Measurements from ENCODE around the gene SENP2. TPM values are rescaled to one million over a fixed set of nuclear protein-coding genes. Genes with fewer than 3 reads are reported as not detected.
A peak's percentile ranks its signal among the peaks of the same experiment; 100 is the strongest.
"Not testable (repeated sequence)": the region's sequence is repeated elsewhere in the genome, so short reads cannot be mapped to it uniquely, and the experiment has no call there.

Gene SENP2
- total and polyA plus RNA-seq, 7 experiments from 2014 or later, result 11.0 to 59.2 (median 40.8) TPM

DNA sequence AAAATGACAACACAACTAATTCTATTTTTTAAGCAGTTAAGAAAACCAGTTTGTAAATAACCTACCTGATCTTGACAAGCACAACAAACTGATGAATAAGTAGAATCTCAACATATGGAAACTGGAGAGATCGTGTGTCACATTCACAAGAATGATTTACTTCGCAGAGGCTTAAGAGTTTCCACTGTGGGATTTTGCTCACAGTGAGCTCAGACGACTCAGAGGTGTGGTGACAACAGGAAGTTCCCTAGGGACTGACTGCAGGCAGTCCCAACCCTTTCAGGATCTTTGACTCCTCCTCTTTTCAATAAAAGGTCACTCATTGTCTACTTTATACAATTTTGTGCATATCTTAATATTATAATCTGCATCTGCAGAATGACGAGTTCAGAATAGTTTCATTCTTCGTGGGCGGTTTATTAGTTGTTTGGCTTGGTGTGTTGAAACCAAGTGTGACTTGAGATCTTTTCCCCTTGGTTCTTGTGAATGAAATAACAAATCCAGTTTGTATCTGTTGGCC is 33.7 kb upstream of the SENP2 start, which contains the start of gene LIPH:
TSS of gene LIPH (minus strand) at position 231 of the 520 bp plus-strand sequence. CDS start at position 114, 117 bp downstream.
- Mint-ChIP-seq H3K36me3 (no peaks in the 10 kb centered on the region), H3K27ac (no peak within 1 kb of the TSS), H3K9me3 (no peaks in the 10 kb centered on the region), H3K27me3 (no peaks in the 10 kb centered on the region), H3K4me1 (peaks cover 0 to 8% (median 0%) of the 10 kb centered on the region in 7 donors), H3K4me3 (peak within 1 kb of the TSS in 1 of 10 donors; percentile 4)
- no peak within 1 kb of the TSS for H3K27ac ChIP-seq (ENCODE audit: low read depth, low read length)
- intact Hi-C loops (cut with micrococcal nuclease), result no loop called here
- no peaks in the 10 kb centered on the region for H3K4me1 ChIP-seq (ENCODE audit: control insufficient read depth in 2 of 2, insufficient read depth in 2 of 2, low read length in 2 of 2)
- no peaks in the 10 kb centered on the region for H3K27me3 ChIP-seq (ENCODE audit: control insufficient read depth in 2 of 2, insufficient read depth in 2 of 2, low read length in 2 of 2)
- H3K9me3 ChIP-seq (ENCODE audit: control insufficient read depth in 2 of 3, low read length in 3 of 3), result no peaks in the 10 kb centered on the region
- no peaks in the 10 kb centered on the region for H3K36me3 ChIP-seq (ENCODE audit: control insufficient read depth in 2 of 3, insufficient read depth in 3 of 3, low read length in 3 of 3)
- ATAC-seq (no peak), DNase-seq (no peak)
- ChIA-PET POLR2A (no interaction called here), CTCF (no interaction called here)
- H3K4me3 ChIP-seq (ENCODE audit: low read length), result no peak within 1 kb of the TSS

DNA sequence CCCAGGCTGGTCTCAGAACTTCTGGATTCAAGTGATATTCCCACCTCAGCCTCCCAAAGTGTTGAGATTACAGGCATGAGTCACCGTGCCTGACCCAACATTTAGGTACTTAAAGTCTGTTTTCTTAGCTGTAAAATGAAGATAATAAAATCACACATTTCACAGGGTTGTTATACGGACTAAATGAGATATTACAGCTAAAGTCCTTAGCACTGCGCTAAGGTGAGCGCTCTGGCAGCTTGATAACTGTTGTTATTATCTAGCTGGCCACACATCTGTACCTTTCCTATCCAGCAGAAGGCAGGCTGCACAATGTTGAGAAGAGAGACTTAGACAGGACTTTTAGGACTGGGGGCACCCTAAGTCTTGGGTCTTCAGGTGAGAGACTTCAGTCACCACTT is 31.0 kb upstream of the SENP2 start:
- POLR2A ChIA-PET, result no interaction called here
- DNase-seq (no peak), ATAC-seq (no peak)
- Mint-ChIP-seq H3K4me3 (no peak overlapping the region), H3K27ac (no peak overlapping the region), H3K36me3 (no peaks in the 10 kb centered on the region), H3K9me3 (no peaks in the 10 kb centered on the region), H3K27me3 (peaks cover 0 to 5% (median 2%) of the 10 kb centered on the region in 5 donors), H3K4me1 (peaks cover 6 to 17% (median 12%) of the 10 kb centered on the region in 7 donors)
- Histone ChIP-seq H3K36me3 (ENCODE audit: control insufficient read depth in 2 of 3, insufficient read depth in 3 of 3, low read length in 3 of 3) (no peaks in the 10 kb centered on the region), H3K4me3 (ENCODE audit: low read length) (no peak overlapping the region), H3K9me3 (ENCODE audit: control insufficient read depth in 2 of 3, low read length in 3 of 3) (no peaks in the 10 kb centered on the region), H3K27me3 (ENCODE audit: control insufficient read depth in 2 of 2, insufficient read depth in 2 of 2, low read length in 2 of 2) (no peaks in the 10 kb centered on the region), H3K4me1 (ENCODE audit: control insufficient read depth in 2 of 2, insufficient read depth in 2 of 2, low read length in 2 of 2) (no peaks in the 10 kb centered on the region), H3K27ac (ENCODE audit: low read depth, low read length) (no peak overlapping the region)
- intact Hi-C loops (cut with micrococcal nuclease), result no loop called here
- CTCF ChIA-PET, result interaction anchor here (0.6 kb wide), 1 partner anchor 19 kb away, joined by 3 read pairs; no protein-coding TSS in a partner anchor

DNA sequence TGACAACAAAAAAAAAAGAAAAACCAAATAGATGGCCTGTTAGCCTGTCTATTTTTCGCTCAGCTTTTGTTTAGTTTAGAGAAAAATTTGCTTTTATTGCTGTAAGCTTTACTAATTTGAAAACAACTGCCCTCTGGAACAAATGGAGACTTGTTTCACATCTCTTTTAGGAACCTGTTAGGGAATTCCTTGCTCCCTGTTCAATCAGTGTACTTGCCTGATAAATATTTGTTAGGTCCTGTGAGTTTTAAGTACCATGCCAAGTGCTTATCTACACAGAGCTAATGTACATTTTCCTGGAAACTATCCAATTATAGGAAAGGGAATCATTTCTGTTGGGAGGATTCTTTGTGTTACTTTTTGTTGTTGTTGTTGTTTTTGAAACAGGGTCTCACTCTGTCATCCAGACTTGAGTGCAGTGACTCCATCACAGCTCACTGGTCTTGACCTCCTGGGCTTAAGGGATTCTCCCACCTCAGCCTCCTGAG is 30.2 kb upstream of the SENP2 start:
- H3K27ac ChIP-seq (ENCODE audit: low read depth, low read length), result no peak overlapping the region
- H3K36me3 Mint-ChIP-seq, result no peaks in the 10 kb centered on the region
- H3K4me3 Mint-ChIP-seq, result no peak overlapping the region
- no peaks in the 10 kb centered on the region for H3K4me1 ChIP-seq (ENCODE audit: control insufficient read depth in 2 of 2, insufficient read depth in 2 of 2, low read length in 2 of 2)
- no peaks in the 10 kb centered on the region for H3K27me3 ChIP-seq (ENCODE audit: control insufficient read depth in 2 of 2, insufficient read depth in 2 of 2, low read length in 2 of 2)
- peaks cover 6 to 18% (median 14%) of the 10 kb centered on the region in 7 donors for H3K4me1 Mint-ChIP-seq
- H3K9me3 ChIP-seq (ENCODE audit: control insufficient read depth in 2 of 3, low read length in 3 of 3), result no peaks in the 10 kb centered on the region
- intact Hi-C loops (cut with micrococcal nuclease), result no loop called here
- POLR2A ChIA-PET, result no interaction called here
- H3K27ac Mint-ChIP-seq, result no peak overlapping the region
- H3K9me3 Mint-ChIP-seq, result no peaks in the 10 kb centered on the region
- no peaks in the 10 kb centered on the region for H3K36me3 ChIP-seq (ENCODE audit: control insufficient read depth in 2 of 3, insufficient read depth in 3 of 3, low read length in 3 of 3)
- no peak overlapping the region for H3K4me3 ChIP-seq (ENCODE audit: low read length)
- peaks cover 0 to 5% (median 2%) of the 10 kb centered on the region in 5 donors for H3K27me3 Mint-ChIP-seq
- ATAC-seq, result no peak
- CTCF ChIA-PET, result no interaction called here
- DNase-seq, result no peak

DNA sequence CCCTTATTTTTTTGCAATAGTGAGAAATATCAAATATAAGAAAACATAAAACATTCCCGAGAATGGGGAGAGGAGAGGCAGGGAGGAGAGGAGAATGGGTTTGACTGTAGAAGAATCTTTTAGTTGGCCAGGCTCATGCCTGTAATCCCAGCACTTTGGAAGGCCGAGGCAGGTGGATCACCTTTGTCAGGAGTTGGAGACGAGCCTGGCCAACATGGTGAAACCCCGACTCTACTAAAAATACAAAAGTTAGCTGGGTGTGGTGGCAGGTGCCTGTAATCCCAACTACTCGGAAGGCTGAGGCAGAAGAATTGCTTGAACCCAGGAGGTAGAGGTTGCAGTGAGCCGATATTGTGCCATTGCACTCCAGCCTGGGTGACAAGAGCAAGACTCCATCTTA is 29.5 kb upstream of the SENP2 start:
- intact Hi-C loops (cut with micrococcal nuclease); H3K27ac Mint-ChIP-seq: not testable (repeated sequence)

DNA sequence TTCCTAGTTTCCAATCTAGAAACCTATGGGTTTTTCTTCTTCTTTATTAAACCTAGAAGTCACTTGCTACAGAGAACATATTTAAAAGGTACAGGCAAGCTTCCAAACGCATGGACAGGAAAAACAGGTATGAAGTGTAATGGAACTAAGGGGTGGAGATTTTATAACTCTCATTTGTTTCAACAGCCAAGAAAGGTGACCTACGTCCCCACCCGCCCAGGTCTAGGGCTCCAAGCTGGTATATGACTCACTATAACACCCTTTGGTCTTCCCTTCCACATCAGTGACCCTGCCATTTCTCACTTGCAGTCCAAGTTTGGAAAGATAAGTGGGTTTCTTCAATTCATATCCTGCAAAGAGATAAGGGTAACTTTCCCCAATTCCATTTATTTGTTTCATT is 27.7 kb upstream of the SENP2 start:
- no peaks in the 10 kb centered on the region for H3K27me3 ChIP-seq (ENCODE audit: control insufficient read depth in 2 of 2, insufficient read depth in 2 of 2, low read length in 2 of 2)
- DNase-seq, result no peak
- peaks cover 0 to 12% of the 10 kb centered on the region in 2 donors for H3K4me1 ChIP-seq (ENCODE audit: control insufficient read depth in 2 of 2, insufficient read depth in 2 of 2, low read length in 2 of 2)
- peaks cover 0 to 5% (median 2%) of the 10 kb centered on the region in 5 donors for H3K27me3 Mint-ChIP-seq
- H3K9me3 Mint-ChIP-seq, result no peaks in the 10 kb centered on the region
- POLR2A ChIA-PET, result no interaction called here
- ATAC-seq, result no peak
- no peaks in the 10 kb centered on the region for H3K36me3 ChIP-seq (ENCODE audit: control insufficient read depth in 2 of 3, insufficient read depth in 3 of 3, low read length in 3 of 3)
- H3K4me3 Mint-ChIP-seq, result peak overlapping the region in 2 of 10 donors; percentile 78 to 84
- no peak overlapping the region for H3K4me3 ChIP-seq (ENCODE audit: low read length)
- H3K36me3 Mint-ChIP-seq, result no peaks in the 10 kb centered on the region
- no peak overlapping the region for H3K27ac ChIP-seq (ENCODE audit: low read depth, low read length)
- CTCF ChIA-PET, result interaction anchor here (1.0 to 1.6 kb wide), 4 partner anchors 12 to 18 kb away, joined by 3 to 5 read pairs (median 4); no protein-coding TSS in a partner anchor
- peaks cover 7 to 33% (median 18%) of the 10 kb centered on the region in 7 donors for H3K4me1 Mint-ChIP-seq
- H3K27ac Mint-ChIP-seq, result peak overlapping the region in 3 of 9 donors; percentile 27 to 85 (median 82)
- no peaks in the 10 kb centered on the region for H3K9me3 ChIP-seq (ENCODE audit: control insufficient read depth in 2 of 3, low read length in 3 of 3)
- intact Hi-C loops (cut with micrococcal nuclease), result no loop called here

More for the DNA sequence above, 29.5 kb upstream of the SENP2 start:
- DNase-seq; H3K9me3 Mint-ChIP-seq; H3K36me3 ChIP-seq (ENCODE audit: control insufficient read depth in 2 of 3, insufficient read depth in 3 of 3, low read length in 3 of 3); H3K27me3 Mint-ChIP-seq; H3K4me3 Mint-ChIP-seq; ATAC-seq; H3K4me1 ChIP-seq (ENCODE audit: control insufficient read depth in 2 of 2, insufficient read depth in 2 of 2, low read length in 2 of 2); H3K27me3 ChIP-seq (ENCODE audit: control insufficient read depth in 2 of 2, insufficient read depth in 2 of 2, low read length in 2 of 2); POLR2A ChIA-PET; H3K36me3 Mint-ChIP-seq; H3K9me3 ChIP-seq (ENCODE audit: control insufficient read depth in 2 of 3, low read length in 3 of 3); H3K27ac ChIP-seq (ENCODE audit: low read depth, low read length); CTCF ChIA-PET; H3K4me3 ChIP-seq (ENCODE audit: low read length): not testable (repeated sequence)
- H3K4me1 Mint-ChIP-seq, result peaks cover 7 to 25% (median 17%) of the 10 kb centered on the region in 7 donors

DNA sequence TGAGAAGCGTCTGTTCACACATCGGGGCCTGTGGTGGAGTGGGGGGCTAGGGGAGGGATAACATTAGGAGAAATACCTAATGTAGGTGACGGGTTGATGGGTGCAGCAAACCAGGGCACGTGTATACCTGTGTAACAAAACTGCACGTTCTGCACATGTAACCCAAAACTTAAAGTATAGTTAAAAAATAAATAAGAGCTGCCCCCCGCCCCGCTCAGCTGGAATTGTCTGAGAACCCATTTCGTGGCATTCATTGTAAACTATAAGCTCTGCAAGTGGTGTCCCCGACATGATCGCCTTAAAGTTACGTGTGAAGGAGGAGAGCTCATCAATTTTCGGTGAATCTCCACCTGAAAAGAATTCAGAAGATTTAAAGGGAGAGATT is 26.4 kb upstream of the SENP2 start:
- no peaks in the 10 kb centered on the region for H3K9me3 Mint-ChIP-seq
- Histone ChIP-seq H3K9me3 (ENCODE audit: control insufficient read depth in 2 of 3, low read length in 3 of 3) (no peaks in the 10 kb centered on the region), H3K4me3 (ENCODE audit: low read length) (no peak overlapping the region), H3K4me1 (ENCODE audit: control insufficient read depth in 2 of 2, insufficient read depth in 2 of 2, low read length in 2 of 2) (peaks cover 0 to 12% of the 10 kb centered on the region in 2 donors), H3K36me3 (ENCODE audit: control insufficient read depth in 2 of 3, insufficient read depth in 3 of 3, low read length in 3 of 3) (no peaks in the 10 kb centered on the region), H3K27ac (ENCODE audit: low read depth, low read length) (no peak overlapping the region), H3K27me3 (ENCODE audit: control insufficient read depth in 2 of 2, insufficient read depth in 2 of 2, low read length in 2 of 2) (no peaks in the 10 kb centered on the region)
- ChIA-PET CTCF (interaction anchor here (0.6 to 1.6 kb wide), 6 partner anchors 12 to 111 kb away, joined by 3 to 5 read pairs (median 4); no protein-coding TSS in a partner anchor), POLR2A (no interaction called here)
- DNase-seq (no peak), ATAC-seq (no peak)
- intact Hi-C loops (cut with micrococcal nuclease), result loop anchor here (1.0 kb wide), 3 partner anchors 27 to 205 kb away; partner anchors contain the start of genes SENP2 (in 2 of the 2) and TMEM41A (in 2 of the 2)
- no peaks in the 10 kb centered on the region for H3K36me3 Mint-ChIP-seq
- peaks cover 0 to 5% (median 2%) of the 10 kb centered on the region in 5 donors for H3K27me3 Mint-ChIP-seq
- H3K4me1 Mint-ChIP-seq, result peaks cover 7 to 33% (median 18%) of the 10 kb centered on the region in 7 donors
- peak overlapping the region in 1 of 9 donors; percentile 85 for H3K27ac Mint-ChIP-seq
- H3K4me3 Mint-ChIP-seq, result peak overlapping the region in 6 of 10 donors; percentile 44 to 86 (median 76)

All from naive thymus-derived CD4-positive, alpha-beta T cell (primary cell).